Hindlimb muscle (tissue), 1 donor: Measurements from ENCODE around the gene WDFY3. TPM values are rescaled to one million over a fixed set of nuclear protein-coding genes. Genes with fewer than 3 reads are reported as not detected.
"Not testable (repeated sequence)": the region's sequence is repeated elsewhere in the genome, so short reads cannot be mapped to it uniquely, and the experiment has no call there.

Experiments used
- DNase-seq: peaks from one replicate; pipeline ENCODE4 v3.0.0-alpha.2; 2013
- polyA plus RNA-seq: library from polyadenylated mRNA; unstranded; fragments of 120-200 nt; gene quantifications from one replicate; pipeline ENCODE4 v1.2.1, GENCODE V29; 2013; ENCODE audit not compliant: insufficient read length

WDFY3 gene
- polyA plus RNA-seq, 1 donor: 25.5 TPM

- DNase-seq: no peak
Observed at GRCh38 chr4:84673475-84674240, 292.8 kb downstream of the WDFY3 start.

GRCh38 chr4:84672177-84672576, 294.3 kb downstream of the WDFY3 start:
- DNase-seq: no peak

- no peak for DNase-seq
Observed at GRCh38 chr4:84669201-84669600, 297.3 kb downstream of the WDFY3 start.

- no peak for DNase-seq
Observed at GRCh38 chr4:84666439-84666838, 300.1 kb downstream of the WDFY3 start.

GRCh38 chr4:84664767-84665166, 301.7 kb downstream of the WDFY3 start:
- not testable (repeated sequence) for DNase-seq

- DNase-seq: no peak
Observed at GRCh38 chr4:84661191-84661939, 305.1 kb downstream of the WDFY3 start.

GRCh38 chr4:84660606-84661005, 305.9 kb downstream of the WDFY3 start:
- no peak for DNase-seq

GRCh38 chr4:84652478-84652877, 314.0 kb downstream of the WDFY3 start:
- no peak for DNase-seq

- no peak for DNase-seq
Observed at GRCh38 chr4:84651499-84651898, 315.0 kb downstream of the WDFY3 start.

- no peak for DNase-seq
Observed at GRCh38 chr4:84648863-84649647, 317.4 kb downstream of the WDFY3 start.

- no peak for DNase-seq
Observed at GRCh38 chr4:84648178-84648577, 318.3 kb downstream of the WDFY3 start.

GRCh38 chr4:84647312-84647884, 319.1 kb downstream of the WDFY3 start:
- peak; percentile 6 for DNase-seq

- no peak for DNase-seq
Observed at GRCh38 chr4:84644087-84644486, 322.4 kb downstream of the WDFY3 start.

- DNase-seq: no peak
Observed at GRCh38 chr4:84639145-84639544, 327.3 kb downstream of the WDFY3 start.

GRCh38 chr4:84638092-84638491, 328.4 kb downstream of the WDFY3 start:
- DNase-seq: no peak

GRCh38 chr4:84634961-84635360, 331.5 kb downstream of the WDFY3 start:
- no peak for DNase-seq

GRCh38 chr4:84632092-84632491, 334.4 kb downstream of the WDFY3 start:
- no peak for DNase-seq

GRCh38 chr4:84631573-84631972, 334.9 kb downstream of the WDFY3 start:
- DNase-seq: no peak

- no peak for DNase-seq
Observed at GRCh38 chr4:84626673-84627072, 339.8 kb downstream of the WDFY3 start.

GRCh38 chr4:84623661-84624060, 342.8 kb downstream of the WDFY3 start:
- DNase-seq: no peak

GRCh38 chr4:84622959-84623358, 343.5 kb downstream of the WDFY3 start:
- DNase-seq: no peak
